ENCODE data around the gene DNMT3A. TPM values are rescaled to one million over a fixed set of nuclear protein-coding genes. Genes with fewer than 3 reads are reported as not detected.

The DNMT3A gene
- total and polyA plus RNA-seq, 12 donors: 10.6 to 53.4 (median 25.0) TPM

DNA sequence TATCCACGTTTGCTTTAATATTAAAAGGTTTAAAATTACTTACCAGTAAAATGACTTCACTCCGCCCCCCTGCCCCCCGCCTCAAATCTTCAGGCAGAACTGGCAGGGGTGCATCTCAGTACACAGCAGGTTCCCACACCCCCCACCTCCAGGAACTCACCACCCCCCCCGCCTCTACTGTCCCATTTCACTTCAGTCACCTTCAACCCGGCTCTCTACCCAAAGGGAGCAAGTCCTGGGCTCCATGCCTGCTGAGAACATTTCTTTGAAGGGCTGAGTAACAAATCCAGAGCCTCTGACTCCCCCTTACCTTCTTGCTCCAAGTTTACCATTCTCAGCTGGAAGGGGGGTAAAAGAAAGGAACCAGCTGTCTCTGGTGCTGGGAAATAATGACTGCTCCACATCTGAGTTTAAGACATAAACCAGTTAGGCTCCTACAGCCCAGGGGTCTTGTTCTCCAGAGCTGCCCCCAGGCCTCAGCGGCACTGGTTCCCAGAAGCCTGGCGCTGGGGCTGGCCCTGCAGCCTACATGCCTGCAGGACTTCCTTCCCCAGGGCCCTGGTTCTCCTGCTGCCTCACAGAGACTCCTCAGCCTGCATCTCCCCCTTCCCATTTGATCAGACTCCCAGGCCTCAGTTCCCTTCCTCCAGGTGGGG, 42.8 kb downstream of the DNMT3A start:
- WGBS, 4 donors: 75 to 88% (median 87%) methylated on average over 5 to 7 of the region's 7 CpGs
- Histone ChIP-seq H3K27me3 (no peaks in the 10 kb centered on the region), H3K27ac (peak overlapping the region in 1 of 5 donors; percentile 0), H3K4me1 (replicated peaks in 1 of 2) (peaks cover 18 to 50% of the 10 kb centered on the region in 2 donors), H3K36me3 (replicated peaks in 1 of 2) (peaks cover 0 to 35% of the 10 kb centered on the region in 2 donors), H3K9me3 (replicated peaks in 1 of 3) (no peaks in the 10 kb centered on the region), H3K4me3 (no peak overlapping the region)
- DNase-seq: no peak
- no peak for TF ChIP-seq CTCF (IDR thresholded peaks at IDR 0.05)
- no peak for TF ChIP-seq POLR2A (IDR thresholded peaks at IDR 0.05)
- intact Hi-C loops (cut with DNase I): no loop called here

DNA sequence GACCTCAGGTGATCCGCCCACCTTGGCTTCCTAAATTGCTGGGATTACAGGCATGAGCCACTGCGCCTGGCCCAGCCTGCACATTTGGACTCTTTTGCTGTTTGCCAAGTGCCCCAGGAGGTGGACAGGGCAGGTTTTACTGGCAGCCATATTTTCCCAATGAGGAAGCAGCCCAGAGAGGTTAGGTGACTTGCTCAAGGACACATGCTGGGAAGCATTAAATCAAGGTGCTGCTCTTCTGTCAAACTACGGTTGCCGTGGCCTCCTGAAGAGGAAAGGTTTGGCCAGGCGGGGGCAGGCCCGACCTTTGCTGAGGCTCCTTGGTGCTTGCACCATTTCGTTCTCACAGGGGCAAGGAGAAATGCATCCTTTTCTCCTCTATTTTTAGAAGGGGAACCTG, 44.0 kb downstream of the DNMT3A start:
- Histone ChIP-seq H3K4me1 (replicated peaks in 1 of 2) (peaks cover 23 to 50% of the 10 kb centered on the region in 2 donors), H3K9me3 (replicated peaks in 1 of 3) (no peaks in the 10 kb centered on the region), H3K27ac (peak overlapping the region in 2 of 5 donors; percentile 41 to 50), H3K36me3 (replicated peaks in 1 of 2) (peaks cover 0 to 23% of the 10 kb centered on the region in 2 donors), H3K4me3 (no peak overlapping the region), H3K27me3 (no peaks in the 10 kb centered on the region)
- DNase-seq: peak in 2 of 7 donors; percentile 48 to 67
- intact Hi-C loops (cut with DNase I): no loop called here
- WGBS, 4 donors: 51 to 100% (median 55%) methylated on average over 2 to 7 of the region's 7 CpGs
- TF ChIP-seq POLR2A (IDR thresholded peaks at IDR 0.05) (no peak), CTCF (IDR thresholded peaks at IDR 0.05) (peak in 3 of 6 experiments; percentile 1 to 33 (median 21))

DNA sequence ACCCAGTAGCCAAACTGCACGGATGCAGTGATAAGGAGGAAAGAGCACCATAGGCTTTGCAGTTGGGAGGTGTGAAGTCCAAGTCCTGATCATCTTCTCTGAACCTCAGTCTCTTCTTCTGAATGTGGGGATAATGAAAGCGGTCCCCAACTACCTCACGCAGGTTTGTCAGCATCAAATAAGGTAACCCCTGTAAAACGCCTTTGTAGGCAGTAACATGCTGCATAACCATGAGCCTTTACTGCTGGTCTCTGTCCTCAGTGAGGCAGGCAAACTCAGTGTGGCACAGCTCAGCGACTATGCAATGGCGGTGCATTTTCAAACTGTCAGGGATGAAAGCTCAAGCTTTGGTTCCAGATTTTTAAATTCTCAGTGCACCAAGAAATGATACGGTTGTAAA, 46.1 kb downstream of the DNMT3A start:
- TF ChIP-seq POLR2A (IDR thresholded peaks at IDR 0.05): no peak
- no peak for TF ChIP-seq CTCF (IDR thresholded peaks at IDR 0.05)
- no peaks in the 10 kb centered on the region for H3K9me3 ChIP-seq (replicated peaks in 1 of 3)
- H3K36me3 ChIP-seq (replicated peaks in 1 of 2): peaks cover 0 to 23% of the 10 kb centered on the region in 2 donors
- peak overlapping the region in 4 of 5 donors; percentile 81 to 93 (median 90) for H3K27ac ChIP-seq
- no peaks in the 10 kb centered on the region for H3K27me3 ChIP-seq
- DNase-seq: no peak
- intact Hi-C loops (cut with DNase I): no loop called here
- peak overlapping the region in 1 of 4 donors; percentile 16 for H3K4me3 ChIP-seq
- peaks cover 37 to 55% of the 10 kb centered on the region in 2 donors for H3K4me1 ChIP-seq (replicated peaks in 1 of 2)
- 75 to 81% (median 78%) methylated on average over 7 of the region's 7 CpGs for WGBS, 4 donors

DNA sequence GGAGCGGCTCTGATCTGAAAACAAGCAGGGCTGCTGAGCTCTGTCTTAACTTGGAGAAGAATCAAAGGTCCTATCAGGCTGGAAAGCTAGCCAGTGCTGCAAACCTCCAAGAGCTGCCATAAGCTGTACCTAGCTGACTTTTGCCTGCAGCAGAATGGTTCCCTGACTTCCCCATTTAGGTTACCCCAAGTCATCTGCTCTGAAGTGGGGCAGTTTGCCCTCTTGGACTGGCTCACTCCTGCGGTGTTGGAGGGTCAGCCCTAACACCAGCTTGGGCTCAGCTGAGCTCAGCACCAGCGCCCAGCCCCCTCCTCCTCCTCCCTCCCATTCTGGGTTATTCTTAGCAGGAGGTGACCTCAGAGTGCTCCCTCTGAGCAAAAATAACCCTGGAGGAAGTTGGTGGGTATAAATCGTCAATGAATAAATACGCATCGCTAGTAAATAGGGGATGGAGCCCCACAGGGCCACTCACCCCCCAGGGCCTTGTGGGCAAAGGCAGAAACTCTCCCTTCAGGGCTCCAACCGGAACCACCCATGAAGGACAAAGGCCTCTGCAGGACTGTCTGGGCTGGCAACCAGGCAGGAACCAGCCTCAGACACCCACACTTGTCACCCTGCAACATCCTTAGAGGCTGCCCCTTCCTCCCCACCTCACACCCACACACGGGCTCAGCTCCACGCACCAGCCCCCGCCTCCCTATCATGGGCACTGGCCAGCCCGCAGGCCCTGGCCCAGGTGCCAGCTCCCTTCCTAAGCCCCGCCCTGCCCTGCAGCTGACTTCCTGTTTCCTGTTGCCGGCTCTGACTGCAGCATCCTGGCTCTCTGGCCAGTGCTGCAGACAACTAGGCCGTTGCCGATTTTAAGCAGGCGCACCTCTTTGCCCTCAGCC, 46.9 kb downstream of the DNMT3A start:
- 2 to 9% (median 6%) methylated on average over 9 to 16 of the region's 16 CpGs for WGBS, 4 donors
- no peaks in the 10 kb centered on the region for H3K9me3 ChIP-seq (replicated peaks in 1 of 3)
- peak; percentile 76 to 92 (median 85) for DNase-seq
- peaks cover 38 to 56% of the 10 kb centered on the region in 2 donors for H3K4me1 ChIP-seq (replicated peaks in 1 of 2)
- no peaks in the 10 kb centered on the region for H3K27me3 ChIP-seq
- intact Hi-C loops (cut with DNase I): no loop called here
- TF ChIP-seq POLR2A (IDR thresholded peaks at IDR 0.05): peak in 1 of 2 donors; percentile 55
- peak in 2 of 6 experiments; percentile 16 to 37 for TF ChIP-seq CTCF (IDR thresholded peaks at IDR 0.05)
- peak overlapping the region in 1 of 4 donors; percentile 16 for H3K4me3 ChIP-seq
- peaks cover 0 to 18% of the 10 kb centered on the region in 2 donors for H3K36me3 ChIP-seq (replicated peaks in 1 of 2)
- H3K27ac ChIP-seq: peak overlapping the region in 4 of 5 donors; percentile 81 to 93 (median 90)
